ENCODE data around the gene KHDC1L.
"Not testable (repeated sequence)": the region's sequence is repeated elsewhere in the genome, so short reads cannot be mapped to it uniquely, and the experiment has no call there.

DNA sequence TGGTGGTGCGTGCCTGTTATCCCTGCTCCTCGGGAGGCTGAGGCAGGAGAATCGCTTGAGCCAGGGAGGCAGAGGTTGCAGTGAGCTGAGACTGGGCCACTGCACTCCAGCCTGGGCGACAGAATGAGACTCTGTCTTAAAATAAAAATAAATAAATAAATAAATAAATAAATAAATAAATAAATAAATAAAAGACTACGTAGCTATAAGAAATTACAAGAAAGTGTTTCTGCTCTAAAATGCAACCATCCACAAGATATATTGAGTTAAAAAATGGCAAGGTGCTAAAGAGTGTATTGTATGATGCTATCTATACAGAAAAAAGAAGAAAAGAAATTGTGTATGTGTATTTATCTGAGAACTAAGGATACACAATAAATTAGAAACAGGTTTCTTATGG, 29.0 kb upstream of the KHDC1L start:
- not testable (repeated sequence) for TF ChIP-seq CTCF (IDR thresholded peaks at IDR 0.05; ENCODE audit: borderline replicate concordance, extremely low read depth, low read length, poor library complexity, severe bottlenecking); EZH2 (IDR thresholded peaks at IDR 0.05; ENCODE audit: borderline replicate concordance, low read depth, low read length, severe bottlenecking)
